ENCODE measurements around the gene IL17RA.

DNA sequence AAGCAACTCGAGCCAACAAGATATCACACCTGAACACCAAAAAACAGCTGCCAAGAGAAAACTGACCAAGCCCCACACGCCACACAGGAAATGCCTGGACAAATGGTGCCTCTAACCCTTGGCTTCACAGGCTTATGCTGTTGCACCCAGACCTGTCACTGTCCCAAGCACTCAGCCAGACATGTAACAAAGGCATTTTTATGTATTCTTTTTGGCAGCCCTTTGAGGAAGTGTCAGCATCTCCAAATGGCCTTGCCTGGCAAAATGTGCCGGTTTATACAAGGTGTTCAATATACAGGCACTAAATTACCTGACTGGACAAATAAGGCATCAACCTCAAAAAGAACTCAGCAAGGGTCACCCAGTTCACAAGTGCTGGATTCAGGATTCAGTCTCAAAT, 68.2 kb downstream of the IL17RA start:
- TF ChIP-seq, protein P1, sequence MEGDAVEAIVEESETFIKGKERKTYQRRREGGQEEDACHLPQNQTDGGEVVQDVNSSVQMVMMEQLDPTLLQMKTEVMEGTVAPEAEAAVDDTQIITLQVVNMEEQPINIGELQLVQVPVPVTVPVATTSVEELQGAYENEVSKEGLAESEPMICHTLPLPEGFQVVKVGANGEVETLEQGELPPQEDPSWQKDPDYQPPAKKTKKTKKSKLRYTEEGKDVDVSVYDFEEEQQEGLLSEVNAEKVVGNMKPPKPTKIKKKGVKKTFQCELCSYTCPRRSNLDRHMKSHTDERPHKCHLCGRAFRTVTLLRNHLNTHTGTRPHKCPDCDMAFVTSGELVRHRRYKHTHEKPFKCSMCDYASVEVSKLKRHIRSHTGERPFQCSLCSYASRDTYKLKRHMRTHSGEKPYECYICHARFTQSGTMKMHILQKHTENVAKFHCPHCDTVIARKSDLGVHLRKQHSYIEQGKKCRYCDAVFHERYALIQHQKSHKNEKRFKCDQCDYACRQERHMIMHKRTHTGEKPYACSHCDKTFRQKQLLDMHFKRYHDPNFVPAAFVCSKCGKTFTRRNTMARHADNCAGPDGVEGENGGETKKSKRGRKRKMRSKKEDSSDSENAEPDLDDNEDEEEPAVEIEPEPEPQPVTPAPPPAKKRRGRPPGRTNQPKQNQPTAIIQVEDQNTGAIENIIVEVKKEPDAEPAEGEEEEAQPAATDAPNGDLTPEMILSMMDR (IDR thresholded peaks at IDR 0.05) = no peak
- TF ChIP-seq POLR2A (IDR thresholded peaks at IDR 0.05; ENCODE audit: low read depth) = no peak
- TF ChIP-seq POLR2AphosphoS5 (IDR thresholded peaks at IDR 0.05) = no peak
- TF ChIP-seq EP300 (IDR thresholded peaks at IDR 0.05) = no peak
